Measurements from ENCODE around the gene ADGRV1. TPM values are rescaled to one million over a fixed set of nuclear protein-coding genes. Genes with fewer than 3 reads are reported as not detected.

The ADGRV1 gene
- total RNA-seq, 1 experiment from 2014 or later, result 6.8 TPM

GRCh38 chr5:90981821-90982220 is 423.2 kb downstream of the ADGRV1 start:
- DNase-seq (ENCODE audit: low spot score), result no peak
- TF ChIP-seq CTCF (conservative IDR thresholded peaks at IDR 0.05; ENCODE audit: low read depth, low read length), result no peak
- no peak for TF ChIP-seq EZH2 (IDR thresholded peaks at IDR 0.05; ENCODE audit: borderline replicate concordance, low read depth, low read length, poor library complexity, severe bottlenecking)
- CTCF ChIA-PET, result no interaction called here

GRCh38 chr5:90982576-90982975 is 424.0 kb downstream of the ADGRV1 start:
- CTCF ChIA-PET, result no interaction called here
- TF ChIP-seq CTCF (conservative IDR thresholded peaks at IDR 0.05; ENCODE audit: low read depth, low read length) (no peak), EZH2 (IDR thresholded peaks at IDR 0.05; ENCODE audit: borderline replicate concordance, low read depth, low read length, poor library complexity, severe bottlenecking) (no peak)
- BruUV-seq (replicated peaks), result no TSS peak
- Histone ChIP-seq H3K27ac (ENCODE audit: low read depth, low read length, poor library complexity, severe bottlenecking) (no peak overlapping the region), H3K4me3 (ENCODE audit: low read depth, low read length, poor library complexity, severe bottlenecking) (no peak overlapping the region), H3K4me1 (ENCODE audit: insufficient read depth, low read length, poor library complexity, severe bottlenecking) (no peaks in the 10 kb centered on the region), H3K36me3 (ENCODE audit: insufficient read depth, low read length, poor library complexity, severe bottlenecking) (no peaks in the 10 kb centered on the region), H3K27me3 (replicated peaks; ENCODE audit: insufficient read depth, low read depth, low read length, poor library complexity) (no peaks in the 10 kb centered on the region), H3K9me3 (ENCODE audit: low read depth, low read length, poor library complexity, severe bottlenecking) (no peaks in the 10 kb centered on the region)
- intact Hi-C loops (cut with micrococcal nuclease; ENCODE audit: unreplicated experiment), result no loop called here
- no peak for DNase-seq (ENCODE audit: low spot score)
- POLR2A ChIA-PET (ENCODE audit: low non-redundant PET), result no interaction called here

More at GRCh38 chr5:90981821-90982220, 423.2 kb downstream of the ADGRV1 start:
- H3K36me3 ChIP-seq (ENCODE audit: insufficient read depth, low read length, poor library complexity, severe bottlenecking), result no peaks in the 10 kb centered on the region
- H3K9me3 ChIP-seq (ENCODE audit: low read depth, low read length, poor library complexity, severe bottlenecking), result no peaks in the 10 kb centered on the region
- no peak overlapping the region for H3K27ac ChIP-seq (ENCODE audit: low read depth, low read length, poor library complexity, severe bottlenecking)
- H3K4me1 ChIP-seq (ENCODE audit: insufficient read depth, low read length, poor library complexity, severe bottlenecking), result no peaks in the 10 kb centered on the region
- intact Hi-C loops (cut with micrococcal nuclease; ENCODE audit: unreplicated experiment), result no loop called here
- no peak overlapping the region for H3K4me3 ChIP-seq (ENCODE audit: low read depth, low read length, poor library complexity, severe bottlenecking)
- H3K27me3 ChIP-seq (replicated peaks; ENCODE audit: insufficient read depth, low read depth, low read length, poor library complexity), result no peaks in the 10 kb centered on the region
- POLR2A ChIA-PET (ENCODE audit: low non-redundant PET), result no interaction called here
- no TSS peak for BruUV-seq (replicated peaks)

- no peak for TF ChIP-seq CTCF (conservative IDR thresholded peaks at IDR 0.05; ENCODE audit: low read depth, low read length)
- no peak for TF ChIP-seq EZH2 (IDR thresholded peaks at IDR 0.05; ENCODE audit: borderline replicate concordance, low read depth, low read length, poor library complexity, severe bottlenecking)
- no peaks in the 10 kb centered on the region for H3K36me3 ChIP-seq (ENCODE audit: insufficient read depth, low read length, poor library complexity, severe bottlenecking)
- H3K27me3 ChIP-seq (replicated peaks; ENCODE audit: insufficient read depth, low read depth, low read length, poor library complexity), result no peaks in the 10 kb centered on the region
- no peak overlapping the region for H3K4me3 ChIP-seq (ENCODE audit: low read depth, low read length, poor library complexity, severe bottlenecking)
- BruUV-seq (replicated peaks), result no TSS peak
- H3K9me3 ChIP-seq (ENCODE audit: low read depth, low read length, poor library complexity, severe bottlenecking), result no peaks in the 10 kb centered on the region
- CTCF ChIA-PET, result no interaction called here
- no peak overlapping the region for H3K27ac ChIP-seq (ENCODE audit: low read depth, low read length, poor library complexity, severe bottlenecking)
- POLR2A ChIA-PET (ENCODE audit: low non-redundant PET), result no interaction called here
- intact Hi-C loops (cut with micrococcal nuclease; ENCODE audit: unreplicated experiment), result no loop called here
- H3K4me1 ChIP-seq (ENCODE audit: insufficient read depth, low read length, poor library complexity, severe bottlenecking), result no peaks in the 10 kb centered on the region
- DNase-seq (ENCODE audit: low spot score), result no peak
These were observed 424.6 kb downstream of the ADGRV1 start for GRCh38 chr5:90983148-90983547.

Measured in A673 (cell line).